HCT116 (cell line): Measurements from ENCODE around the gene TNNI3.

Experiments
- CEBPB ChIP-seq: IDR thresholded peaks from 2 replicates; pipeline ENCODE4 v1.6.1; 2012; ENCODE audit warnings: low read depth
- ELF1 ChIP-seq: IDR thresholded peaks from 2 replicates; pipeline ENCODE4 v1.6.1; 2012; ENCODE audit warnings: low read depth, borderline replicate concordance
- EZH2 ChIP-seq: fragments of 200-600 bp; sonication (generic); IDR thresholded peaks from 2 replicates; pipeline ENCODE4 v1.6.1; 2017; ENCODE audit warnings: antibody characterized with exemption, mixed run types
- EZH2phosphoT487 ChIP-seq: fragments of 200-600 bp; IDR thresholded peaks from 2 replicates; pipeline ENCODE4 v1.6.1; 2018; ENCODE audit warnings: antibody characterized with exemption, borderline replicate concordance
- JUND ChIP-seq: IDR thresholded peaks from 2 replicates; pipeline ENCODE4 v1.6.1; 2012
- POLR2A ChIP-seq: IDR thresholded peaks from 2 replicates; pipeline ENCODE4 v1.7.0; 2011; ENCODE audit warnings: borderline replicate concordance; ENCODE audit not compliant: insufficient read depth, insufficient read length; ENCODE audit errors: extremely low read depth
- POLR2AphosphoS5 ChIP-seq: IDR thresholded peaks from 2 replicates; pipeline ENCODE4 v1.6.1; 2011; ENCODE audit warnings: mild to moderate bottlenecking, low read depth, low read length, moderate library complexity
- RAD21 ChIP-seq: IDR thresholded peaks from 2 replicates; pipeline ENCODE4 v1.6.1; 2012; ENCODE audit warnings: low read depth, mild to moderate bottlenecking
- SP1 ChIP-seq: IDR thresholded peaks from 2 replicates; pipeline ENCODE4 v1.6.1; 2012; ENCODE audit warnings: low read depth
- YY1 ChIP-seq: IDR thresholded peaks from 2 replicates; pipeline ENCODE4 v1.6.1; 2011; ENCODE audit warnings: low read length, low read depth, moderate library complexity, mild to moderate bottlenecking; ENCODE audit not compliant: insufficient replicate concordance; ENCODE audit errors: extremely low read depth
- ZFX ChIP-seq: fragments of 450-650 bp; IDR thresholded peaks from 2 replicates; pipeline ENCODE4 v1.6.1; 2017
- TF ChIP-seq, protein P1 (sequence below), 3 experiments: fragments of 200-600 bp in 1 of 3; sonication (generic) in 1 of 3; IDR thresholded peaks in 2 of 3; conservative IDR thresholded peaks in 1 of 3; 2 replicates each; pipeline ENCODE4 v1.5.1; 2012 to 2017; ENCODE audit warnings: low read depth in 2 of 3, low read length in 2 of 3, antibody characterized with exemption in 1 of 3, borderline replicate concordance in 1 of 3, control low read depth in 1 of 3, mild to moderate bottlenecking in 1 of 3, mixed read lengths in 1 of 3, mixed run types in 1 of 3, moderate library complexity in 1 of 3; ENCODE audit not compliant: insufficient read depth in 1 of 3
- TF ChIP-seq, protein P2 (sequence below): IDR thresholded peaks from 2 replicates; pipeline ENCODE4 v1.6.1; 2012; ENCODE audit warnings: low read depth
- TF ChIP-seq, protein P3 (sequence below): IDR thresholded peaks from 2 replicates; pipeline ENCODE4 v1.6.1; 2012

DNA sequence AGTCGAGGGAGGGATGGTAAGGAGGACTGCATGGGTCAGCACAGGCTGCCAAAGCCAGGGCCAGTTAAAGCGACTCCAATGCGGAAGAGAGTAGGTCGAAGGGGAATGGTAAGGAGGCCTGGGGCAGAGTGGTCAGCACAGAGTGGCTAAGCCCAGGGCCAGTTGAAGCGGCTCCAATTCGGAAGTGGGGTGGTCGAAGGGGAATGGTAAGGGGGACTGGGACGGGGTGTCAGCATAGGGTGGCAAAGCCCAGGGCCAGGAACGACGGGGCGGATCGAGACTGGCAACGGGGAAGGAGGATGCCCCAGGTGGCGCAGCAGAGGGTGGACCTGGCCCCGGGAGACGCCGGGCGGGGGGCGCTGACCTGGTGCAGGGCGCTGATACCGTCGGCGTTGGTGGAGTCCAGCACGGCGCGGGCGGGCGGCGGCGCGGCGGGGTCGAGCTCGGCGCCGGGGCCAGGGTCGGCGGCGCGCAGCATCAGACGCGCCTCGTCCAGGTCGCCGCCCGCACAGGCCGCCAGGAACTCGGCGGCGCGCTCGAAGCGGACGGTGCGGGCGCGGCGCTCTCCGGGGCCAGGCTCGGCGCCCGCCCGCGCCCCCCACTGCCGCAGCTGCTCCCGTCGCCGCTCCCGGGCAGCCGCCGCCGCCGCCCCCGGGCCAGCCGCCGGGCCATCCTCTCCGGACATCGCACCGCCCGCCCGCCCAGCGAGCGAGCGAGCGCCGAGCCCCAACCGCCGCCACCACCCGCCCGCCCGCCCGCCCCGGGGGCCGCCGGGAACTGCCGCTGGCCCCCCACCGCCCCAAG lies 40.5 kb downstream of the TNNI3 start, which contains the start of gene PPP1R12C:
- no peak; the same call in 1 of the 2 replicates for TF ChIP-seq POLR2AphosphoS5
- TF ChIP-seq, protein P1, sequence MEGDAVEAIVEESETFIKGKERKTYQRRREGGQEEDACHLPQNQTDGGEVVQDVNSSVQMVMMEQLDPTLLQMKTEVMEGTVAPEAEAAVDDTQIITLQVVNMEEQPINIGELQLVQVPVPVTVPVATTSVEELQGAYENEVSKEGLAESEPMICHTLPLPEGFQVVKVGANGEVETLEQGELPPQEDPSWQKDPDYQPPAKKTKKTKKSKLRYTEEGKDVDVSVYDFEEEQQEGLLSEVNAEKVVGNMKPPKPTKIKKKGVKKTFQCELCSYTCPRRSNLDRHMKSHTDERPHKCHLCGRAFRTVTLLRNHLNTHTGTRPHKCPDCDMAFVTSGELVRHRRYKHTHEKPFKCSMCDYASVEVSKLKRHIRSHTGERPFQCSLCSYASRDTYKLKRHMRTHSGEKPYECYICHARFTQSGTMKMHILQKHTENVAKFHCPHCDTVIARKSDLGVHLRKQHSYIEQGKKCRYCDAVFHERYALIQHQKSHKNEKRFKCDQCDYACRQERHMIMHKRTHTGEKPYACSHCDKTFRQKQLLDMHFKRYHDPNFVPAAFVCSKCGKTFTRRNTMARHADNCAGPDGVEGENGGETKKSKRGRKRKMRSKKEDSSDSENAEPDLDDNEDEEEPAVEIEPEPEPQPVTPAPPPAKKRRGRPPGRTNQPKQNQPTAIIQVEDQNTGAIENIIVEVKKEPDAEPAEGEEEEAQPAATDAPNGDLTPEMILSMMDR (IDR thresholded peaks at IDR 0.05 in 2 of 3, conservative IDR thresholded peaks at IDR 0.05 in 1 of 3; ENCODE audit: borderline replicate concordance in 1 of 3, insufficient read depth in 1 of 3, low read depth in 2 of 3, low read length in 2 of 3), result no peak
- no peak for TF ChIP-seq ZFX
- TF ChIP-seq, protein P2, sequence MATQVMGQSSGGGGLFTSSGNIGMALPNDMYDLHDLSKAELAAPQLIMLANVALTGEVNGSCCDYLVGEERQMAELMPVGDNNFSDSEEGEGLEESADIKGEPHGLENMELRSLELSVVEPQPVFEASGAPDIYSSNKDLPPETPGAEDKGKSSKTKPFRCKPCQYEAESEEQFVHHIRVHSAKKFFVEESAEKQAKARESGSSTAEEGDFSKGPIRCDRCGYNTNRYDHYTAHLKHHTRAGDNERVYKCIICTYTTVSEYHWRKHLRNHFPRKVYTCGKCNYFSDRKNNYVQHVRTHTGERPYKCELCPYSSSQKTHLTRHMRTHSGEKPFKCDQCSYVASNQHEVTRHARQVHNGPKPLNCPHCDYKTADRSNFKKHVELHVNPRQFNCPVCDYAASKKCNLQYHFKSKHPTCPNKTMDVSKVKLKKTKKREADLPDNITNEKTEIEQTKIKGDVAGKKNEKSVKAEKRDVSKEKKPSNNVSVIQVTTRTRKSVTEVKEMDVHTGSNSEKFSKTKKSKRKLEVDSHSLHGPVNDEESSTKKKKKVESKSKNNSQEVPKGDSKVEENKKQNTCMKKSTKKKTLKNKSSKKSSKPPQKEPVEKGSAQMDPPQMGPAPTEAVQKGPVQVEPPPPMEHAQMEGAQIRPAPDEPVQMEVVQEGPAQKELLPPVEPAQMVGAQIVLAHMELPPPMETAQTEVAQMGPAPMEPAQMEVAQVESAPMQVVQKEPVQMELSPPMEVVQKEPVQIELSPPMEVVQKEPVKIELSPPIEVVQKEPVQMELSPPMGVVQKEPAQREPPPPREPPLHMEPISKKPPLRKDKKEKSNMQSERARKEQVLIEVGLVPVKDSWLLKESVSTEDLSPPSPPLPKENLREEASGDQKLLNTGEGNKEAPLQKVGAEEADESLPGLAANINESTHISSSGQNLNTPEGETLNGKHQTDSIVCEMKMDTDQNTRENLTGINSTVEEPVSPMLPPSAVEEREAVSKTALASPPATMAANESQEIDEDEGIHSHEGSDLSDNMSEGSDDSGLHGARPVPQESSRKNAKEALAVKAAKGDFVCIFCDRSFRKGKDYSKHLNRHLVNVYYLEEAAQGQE, result no peak
- no peak for TF ChIP-seq EZH2
- TF ChIP-seq, protein P3, sequence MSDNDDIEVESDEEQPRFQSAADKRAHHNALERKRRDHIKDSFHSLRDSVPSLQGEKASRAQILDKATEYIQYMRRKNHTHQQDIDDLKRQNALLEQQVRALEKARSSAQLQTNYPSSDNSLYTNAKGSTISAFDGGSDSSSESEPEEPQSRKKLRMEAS, result no peak
- no peak for TF ChIP-seq SP1
- no peak for TF ChIP-seq POLR2A
- no peak for TF ChIP-seq YY1
- no peak for TF ChIP-seq RAD21
- no peak for TF ChIP-seq ELF1
- no peak for TF ChIP-seq CEBPB
- no peak for TF ChIP-seq EZH2phosphoT487
- TF ChIP-seq JUND, result no peak
